Fibroblast of skin of abdomen (primary cell): Measurements from ENCODE around the gene VDAC2.
"Not testable (repeated sequence)": the region's sequence is repeated elsewhere in the genome, so short reads cannot be mapped to it uniquely, and the experiment has no call there.

ENCODE experiments used
- DNase-seq: peaks from one replicate; pipeline ENCODE4 v3.0.0-alpha.2; 2013

Gene VDAC2

GRCh38 chr10:75199949-75200348 is 10.6 kb upstream of the VDAC2 start:
- not testable (repeated sequence) for DNase-seq

GRCh38 chr10:75201793-75202307 is 8.7 kb upstream of the VDAC2 start:
- no peak for DNase-seq

- DNase-seq, result peak; percentile 68
Measured at GRCh38 chr10:75202321-75203045, 8.1 kb upstream of the VDAC2 start.

DNA sequence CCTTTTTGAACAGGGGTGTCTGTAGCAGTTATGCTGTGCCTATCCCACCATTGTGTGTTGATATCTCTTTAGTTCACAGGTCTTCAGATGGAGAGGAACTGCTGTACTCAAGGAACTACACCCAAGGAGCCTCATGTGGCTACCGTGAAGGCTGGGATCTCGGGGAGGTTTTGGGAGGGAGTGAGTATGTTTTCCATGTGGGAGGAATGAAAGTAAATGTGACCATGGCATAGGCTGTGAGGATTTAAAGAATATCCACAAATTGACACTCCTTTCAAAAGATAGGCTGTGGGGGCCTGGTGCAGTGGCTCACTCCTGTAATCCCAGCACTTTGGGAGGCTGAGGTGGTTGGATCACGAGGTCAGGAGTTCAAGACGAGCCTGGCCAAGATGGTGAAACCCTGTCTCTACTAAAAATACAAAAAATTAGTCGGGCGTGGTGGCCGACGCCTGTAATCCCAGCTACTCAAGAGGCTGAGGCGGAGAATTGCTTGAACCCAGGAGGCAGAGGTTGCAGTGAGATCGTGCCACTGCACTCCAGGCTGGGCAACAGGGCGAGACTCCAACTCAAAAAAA is 7.5 kb upstream of the VDAC2 start:
- DNase-seq, result not testable (repeated sequence)

DNA sequence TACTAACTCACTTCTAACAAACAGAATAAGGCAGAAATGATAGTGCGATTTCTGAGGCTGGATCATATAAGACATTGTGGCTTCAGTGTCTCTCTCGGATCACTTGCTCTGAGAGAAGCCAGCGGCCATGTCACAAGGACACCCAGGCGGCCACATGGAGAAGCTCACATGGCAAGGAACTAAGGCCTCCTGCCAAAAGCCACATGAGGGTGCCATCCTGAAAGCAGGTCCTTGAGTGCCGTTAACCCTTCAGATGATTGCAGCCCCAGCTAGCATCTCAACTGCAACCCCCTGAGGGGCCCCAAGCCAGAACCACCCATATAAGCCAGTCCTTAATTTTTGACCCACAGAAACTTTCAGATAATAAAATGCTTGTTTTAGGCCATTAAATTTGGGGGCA is 6.9 kb upstream of the VDAC2 start:
- DNase-seq, result no peak

DNA sequence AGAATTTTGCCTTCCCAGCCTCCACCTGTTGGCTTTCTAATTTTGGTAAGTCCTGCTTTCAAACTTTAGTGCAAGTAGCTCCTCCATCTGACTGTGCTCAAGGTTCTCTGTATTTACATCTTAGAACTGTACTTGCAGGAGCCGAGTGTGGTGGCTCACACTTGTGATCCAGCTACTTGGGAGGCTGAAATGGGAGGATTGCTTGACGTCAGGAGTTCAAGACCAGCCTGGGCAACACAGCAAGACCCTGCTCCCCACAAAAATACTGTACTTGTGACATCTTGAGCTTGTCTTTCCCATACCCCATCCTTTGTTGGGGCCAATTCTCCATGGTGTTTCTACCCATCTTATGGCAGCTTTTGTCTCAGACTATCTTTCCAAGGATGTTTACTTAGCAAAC is 4.7 kb upstream of the VDAC2 start:
- DNase-seq, result no peak

DNA sequence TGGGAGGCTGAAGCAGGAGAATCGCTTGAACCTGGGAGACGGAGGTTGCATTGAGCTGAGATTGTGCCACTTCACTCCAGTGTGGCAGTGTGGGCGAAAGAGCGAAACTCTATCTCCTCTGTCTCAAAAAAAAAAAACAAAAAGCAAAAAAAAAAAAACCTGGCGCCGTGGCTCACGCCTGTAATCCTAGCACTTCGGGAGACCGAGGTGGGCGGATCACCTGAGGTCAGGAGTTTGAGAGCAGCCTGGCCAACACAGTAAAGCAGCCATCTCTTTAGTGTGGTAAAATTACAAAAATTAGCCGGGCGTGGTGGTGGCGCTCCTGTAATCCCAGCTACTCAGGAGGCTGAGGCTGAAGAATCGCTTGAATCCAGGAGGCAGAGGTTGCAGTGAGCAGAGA is 4.0 kb upstream of the VDAC2 start:
- DNase-seq, result not testable (repeated sequence)

DNA sequence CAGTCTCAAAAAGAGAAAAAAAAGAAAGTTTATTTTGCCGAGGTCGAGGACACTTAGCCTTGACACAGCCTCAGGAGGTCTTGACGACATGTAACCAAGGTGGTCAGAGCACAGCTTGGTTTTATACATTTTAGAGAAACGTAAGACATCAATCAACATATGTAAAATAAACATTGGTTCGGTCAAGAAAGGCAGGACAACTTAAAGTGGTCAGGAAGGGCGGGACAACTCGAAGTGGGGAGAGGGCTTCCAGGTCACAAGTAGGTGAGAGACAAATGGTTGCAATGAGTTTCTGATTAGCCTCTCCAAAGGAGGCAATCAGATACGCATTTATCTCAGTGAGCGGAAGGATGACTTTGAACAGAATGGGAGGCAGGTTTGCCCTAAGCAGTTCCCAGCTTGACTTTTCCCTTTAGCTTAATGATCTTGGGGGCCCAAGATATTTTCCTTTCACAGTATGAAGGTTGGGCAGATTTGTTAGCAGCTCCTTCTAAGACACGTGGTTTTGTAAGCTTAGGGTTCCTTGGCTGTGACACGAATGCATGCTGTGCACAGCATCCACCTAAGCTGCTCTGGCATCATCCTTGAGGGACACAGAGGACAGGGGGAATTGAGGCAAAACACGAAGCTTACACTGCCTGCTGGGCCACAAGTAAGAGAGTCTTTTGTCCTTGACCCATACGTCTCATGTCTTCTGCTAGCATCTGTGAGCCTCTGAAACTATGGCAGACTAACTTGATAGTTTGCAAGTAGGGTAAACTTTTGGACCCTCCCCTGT is 3.3 kb upstream of the VDAC2 start:
- no peak for DNase-seq

GRCh38 chr10:75207857-75208144 is 2.8 kb upstream of the VDAC2 start:
- no peak for DNase-seq

GRCh38 chr10:75208181-75208580 is 2.4 kb upstream of the VDAC2 start:
- DNase-seq, result peak; percentile 75

GRCh38 chr10:75209086-75209920 is 1.3 kb upstream of the VDAC2 start:
- DNase-seq, result no peak

- peak; percentile 78 for DNase-seq
Measured at GRCh38 chr10:75209921-75210281, 695 bp upstream of the VDAC2 start.

DNA sequence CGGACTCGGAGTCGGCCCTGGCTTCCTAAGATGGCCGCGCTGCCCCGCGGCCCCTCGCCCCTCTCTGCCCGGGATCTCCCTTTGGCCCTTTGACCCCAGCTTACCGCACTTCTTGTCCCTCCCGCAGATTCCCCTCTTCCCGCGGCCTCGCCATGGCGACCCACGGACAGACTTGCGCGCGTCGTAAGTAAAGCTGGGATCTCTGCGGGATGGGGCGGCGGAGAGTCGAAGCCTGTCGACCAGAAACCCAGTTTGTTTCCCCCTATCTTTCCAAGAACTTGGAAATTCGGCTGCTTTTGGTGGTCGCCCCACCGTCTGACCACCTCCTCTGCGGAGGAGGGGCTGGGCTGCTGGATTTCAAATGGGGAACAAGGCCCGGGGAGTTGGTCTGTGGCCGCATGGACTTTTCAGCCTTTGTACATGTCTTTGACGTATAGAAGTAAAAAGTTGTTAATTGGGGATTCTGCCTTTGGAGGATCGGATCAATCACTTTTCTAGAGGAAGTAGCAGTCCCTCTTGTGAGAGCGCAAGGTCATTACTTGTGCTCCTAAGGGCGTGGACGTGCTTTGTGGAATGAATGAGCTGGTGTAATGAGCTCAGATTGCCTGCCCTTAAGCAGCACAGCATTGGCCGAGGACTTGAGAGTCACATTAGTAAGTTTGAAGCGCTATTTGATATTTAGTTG is 553 bp downstream of the VDAC2 start:
- peak; percentile 45 for DNase-seq

GRCh38 chr10:75212343-75212742 is 1.7 kb downstream of the VDAC2 start:
- no peak for DNase-seq

- DNase-seq, result no peak
Measured at GRCh38 chr10:75220274-75220673, 9.7 kb downstream of the VDAC2 start.

DNA sequence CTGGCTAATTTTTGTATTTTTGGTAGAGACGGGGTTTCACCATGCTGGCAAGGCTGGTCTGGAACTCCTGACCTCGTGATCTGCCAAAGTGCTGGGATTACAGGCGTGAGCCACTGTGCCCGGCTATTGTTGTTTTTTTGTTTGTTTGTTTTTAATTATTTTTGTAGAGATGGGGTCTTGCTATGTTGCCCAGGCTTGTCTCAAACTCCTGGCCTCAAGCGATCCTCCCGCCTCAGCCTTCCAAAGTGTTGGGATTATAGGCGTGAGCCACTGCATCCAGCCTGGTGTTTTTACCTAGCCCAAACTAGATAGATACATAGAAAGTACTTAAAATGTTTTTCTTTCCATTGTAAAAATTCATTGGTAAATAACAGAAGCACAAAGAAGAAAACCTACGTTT is 10.9 kb downstream of the VDAC2 start:
- DNase-seq, result not testable (repeated sequence)

DNA sequence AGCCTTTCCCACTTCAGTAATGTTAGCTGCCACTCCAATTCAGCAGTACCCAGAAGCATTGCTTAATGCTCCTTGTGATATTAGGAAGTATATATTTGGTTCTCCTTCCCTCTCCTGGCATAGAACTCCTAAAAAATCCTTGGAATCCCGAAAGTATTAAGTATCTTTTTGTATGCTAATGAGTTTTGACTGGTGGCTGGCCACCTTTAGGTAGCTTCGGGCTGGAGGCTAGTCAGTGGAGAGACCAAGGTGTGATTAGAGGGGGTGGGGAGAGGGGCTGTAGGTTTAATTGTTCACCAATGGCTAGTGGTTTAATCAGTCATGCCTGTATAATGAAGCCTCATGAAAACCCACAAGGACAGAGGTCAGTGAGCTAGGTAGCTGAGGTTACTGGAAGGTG is 12.9 kb downstream of the VDAC2 start:
- no peak for DNase-seq

DNA sequence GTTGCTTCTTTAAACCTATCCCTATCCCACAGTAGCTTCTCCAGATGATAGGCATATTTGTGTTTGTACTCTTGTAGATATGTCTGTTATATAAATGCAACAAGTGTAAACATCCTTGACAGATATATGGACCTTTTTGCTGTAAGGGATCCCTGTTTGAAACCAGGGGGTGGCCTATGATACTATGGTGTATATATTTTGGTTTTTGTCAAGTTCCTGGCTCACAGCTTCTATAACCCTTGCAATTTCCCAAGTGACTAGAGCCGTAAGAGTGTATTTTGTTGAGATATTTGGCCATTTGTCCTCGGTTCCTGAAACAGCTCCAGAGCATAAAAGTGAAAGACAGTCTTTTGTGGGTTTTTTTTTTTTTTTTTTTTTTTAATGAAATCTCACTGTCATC is 15.5 kb downstream of the VDAC2 start:
- DNase-seq, result no peak

DNA sequence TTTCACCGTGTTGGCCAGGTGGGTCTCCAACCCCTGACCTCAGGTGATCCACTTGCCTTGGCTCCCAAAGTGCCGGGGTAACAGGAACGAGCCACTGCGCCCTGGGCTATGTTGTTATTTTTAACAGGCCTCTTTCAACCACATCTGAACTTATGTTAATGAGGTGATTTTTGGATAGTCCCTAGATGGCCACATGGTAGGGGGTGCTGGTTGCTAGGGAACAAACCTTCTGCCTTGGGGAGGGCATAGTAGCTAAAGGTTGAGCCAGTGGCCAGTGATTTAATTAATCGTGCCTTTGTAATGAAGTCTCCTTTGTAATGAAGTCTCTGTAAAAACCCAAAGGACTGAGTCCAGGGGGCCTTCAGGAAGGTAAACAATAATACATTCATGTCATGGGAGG is 16.1 kb downstream of the VDAC2 start:
- no peak for DNase-seq

DNA sequence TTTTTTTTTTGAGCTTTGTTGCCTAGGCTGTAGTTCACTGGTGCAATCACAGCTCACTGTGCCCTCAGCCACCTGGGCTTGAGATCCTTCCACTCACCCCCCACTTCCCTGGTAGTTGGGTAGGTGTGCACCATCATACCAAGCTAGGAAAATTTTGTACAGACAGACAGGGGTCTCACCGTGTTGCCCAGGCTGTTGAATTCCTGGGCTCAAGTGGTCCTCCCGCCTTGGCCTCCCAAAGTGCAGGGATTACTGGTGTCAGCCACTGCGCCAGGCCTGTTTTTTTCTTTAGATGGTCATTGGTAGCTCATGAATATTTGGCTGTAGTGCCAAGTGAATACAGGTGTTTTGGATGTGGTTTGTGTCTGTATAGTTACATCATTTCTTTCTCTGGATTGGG is 17.7 kb downstream of the VDAC2 start:
- no peak for DNase-seq

DNA sequence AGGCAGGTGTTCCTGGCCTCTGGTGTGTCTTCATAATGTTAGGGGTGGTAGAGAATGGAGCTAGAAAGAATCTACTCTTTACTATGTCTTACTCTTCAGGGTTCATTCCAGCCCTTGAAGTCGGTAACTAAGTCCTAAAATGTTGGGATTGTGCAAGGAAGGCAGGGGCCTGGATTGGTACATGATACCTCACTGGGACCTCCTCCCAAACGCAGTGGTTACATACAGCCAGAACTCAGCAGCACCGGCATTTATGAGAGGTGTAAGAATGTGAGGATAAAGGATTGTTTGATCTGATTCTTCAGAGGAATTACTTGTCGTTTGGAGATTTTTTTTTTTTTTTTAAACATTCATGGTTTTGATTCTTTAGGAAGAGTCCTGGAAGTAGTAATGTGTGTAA is 18.2 kb downstream of the VDAC2 start:
- no peak for DNase-seq

- peak; percentile 28 for DNase-seq
Measured at GRCh38 chr10:75229971-75230370, 19.4 kb downstream of the VDAC2 start.
